HG03342 (cell line): ENCODE data around the gene PLCL1.

ENCODE experiments used
- ATAC-seq: cut with Tn5 transposase; IDR thresholded peaks from one replicate; pipeline ENCODE4 v1.9.1; 2021; ENCODE audit warnings: mild to moderate bottlenecking, moderate library complexity; ENCODE audit not compliant: unreplicated experiment

PLCL1 gene

DNA sequence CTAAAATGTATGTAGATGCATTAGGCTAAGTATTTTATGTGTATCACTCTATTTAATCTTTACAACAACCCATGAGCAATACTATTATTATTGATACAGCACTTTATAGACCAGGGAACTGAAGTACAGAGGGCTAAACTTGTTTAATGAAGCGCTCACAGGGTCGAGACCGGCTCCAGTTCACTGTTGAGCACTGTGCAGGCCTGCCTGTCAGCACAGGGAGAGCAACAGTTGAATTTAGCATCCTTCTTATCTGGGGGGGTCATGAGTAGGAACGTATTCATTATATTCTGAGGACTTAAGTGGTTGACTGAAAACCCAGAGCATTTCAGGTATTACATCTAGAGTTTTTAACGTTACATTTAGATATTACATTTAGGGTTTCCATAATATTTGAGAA lies 120.1 kb downstream of the PLCL1 start:
- no peak for ATAC-seq

DNA sequence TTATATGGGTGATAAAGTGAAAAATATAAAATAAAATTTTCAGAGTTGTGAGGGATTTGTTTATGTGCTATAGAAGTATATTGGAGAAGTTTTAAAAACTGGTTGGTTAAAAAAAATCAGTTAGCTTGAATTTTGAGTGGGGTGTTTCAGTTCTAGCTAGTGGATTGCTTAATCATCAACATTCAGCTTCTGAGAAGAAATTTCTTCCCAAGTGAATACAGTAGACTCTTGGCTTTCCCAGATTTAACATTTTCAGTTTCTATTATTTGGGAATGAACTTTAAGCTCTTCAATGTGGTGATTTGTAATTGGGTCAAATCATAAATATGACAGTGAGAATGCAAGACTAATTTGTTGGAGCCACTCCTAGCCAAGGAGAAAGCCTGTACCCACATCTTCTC lies 120.8 kb downstream of the PLCL1 start:
- ATAC-seq: no peak

DNA sequence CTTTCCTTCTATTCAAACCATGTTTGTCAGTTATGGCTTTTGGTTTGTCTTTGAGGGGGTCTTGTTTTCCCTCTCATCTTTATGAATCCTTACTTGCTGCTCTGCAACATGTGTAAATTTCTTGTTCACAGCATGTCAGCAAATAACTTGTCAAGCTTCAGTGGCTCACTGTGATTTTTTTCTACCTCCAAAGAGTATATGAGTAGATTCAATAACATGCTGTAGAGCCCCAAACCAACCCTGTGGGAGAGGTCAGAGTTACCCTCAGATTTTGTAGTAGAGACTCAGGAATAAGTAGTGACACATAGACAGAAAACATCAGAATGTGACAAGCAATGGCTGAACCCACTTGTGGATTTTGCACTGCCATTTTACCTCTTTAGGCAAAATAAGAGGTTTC lies 121.6 kb downstream of the PLCL1 start:
- ATAC-seq: no peak

DNA sequence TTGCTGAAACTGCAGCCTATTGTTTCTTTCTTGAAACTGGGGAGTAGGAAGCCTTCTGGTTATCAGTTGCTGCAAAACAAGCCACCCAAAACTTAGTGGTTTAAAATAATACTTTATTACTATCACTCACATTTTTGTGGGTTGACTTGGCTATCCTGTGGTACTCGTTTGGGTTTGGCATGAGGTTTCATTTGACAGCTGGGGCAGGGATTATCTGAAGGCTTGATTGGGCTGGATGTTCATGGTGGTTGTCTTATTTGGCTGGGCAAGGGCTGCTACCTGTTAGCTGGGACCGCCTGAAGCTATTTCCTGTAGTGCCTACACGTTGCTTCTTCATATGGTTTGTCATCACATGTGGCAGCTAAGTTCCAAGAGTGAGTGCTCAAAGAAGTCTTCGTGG lies 122.3 kb downstream of the PLCL1 start:
- ATAC-seq: no peak

DNA sequence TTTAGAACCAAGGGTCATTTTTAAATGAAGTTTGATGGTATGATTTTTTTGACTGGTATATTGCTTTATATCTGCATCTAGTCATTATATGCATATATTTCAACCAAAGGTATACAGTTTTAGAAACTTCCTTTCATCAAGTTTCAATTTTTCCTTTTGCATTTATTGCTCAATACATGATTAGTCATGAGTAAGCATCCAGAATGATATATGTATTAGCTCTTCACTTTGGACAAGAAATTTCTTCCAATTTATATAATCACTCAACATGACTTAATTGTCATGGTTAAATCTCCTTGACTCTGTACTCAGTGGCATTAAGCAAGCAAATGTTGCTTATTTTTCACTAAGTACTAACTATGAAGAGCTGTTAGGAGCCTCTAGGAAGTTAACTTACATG lies 123.6 kb downstream of the PLCL1 start:
- no peak for ATAC-seq

DNA sequence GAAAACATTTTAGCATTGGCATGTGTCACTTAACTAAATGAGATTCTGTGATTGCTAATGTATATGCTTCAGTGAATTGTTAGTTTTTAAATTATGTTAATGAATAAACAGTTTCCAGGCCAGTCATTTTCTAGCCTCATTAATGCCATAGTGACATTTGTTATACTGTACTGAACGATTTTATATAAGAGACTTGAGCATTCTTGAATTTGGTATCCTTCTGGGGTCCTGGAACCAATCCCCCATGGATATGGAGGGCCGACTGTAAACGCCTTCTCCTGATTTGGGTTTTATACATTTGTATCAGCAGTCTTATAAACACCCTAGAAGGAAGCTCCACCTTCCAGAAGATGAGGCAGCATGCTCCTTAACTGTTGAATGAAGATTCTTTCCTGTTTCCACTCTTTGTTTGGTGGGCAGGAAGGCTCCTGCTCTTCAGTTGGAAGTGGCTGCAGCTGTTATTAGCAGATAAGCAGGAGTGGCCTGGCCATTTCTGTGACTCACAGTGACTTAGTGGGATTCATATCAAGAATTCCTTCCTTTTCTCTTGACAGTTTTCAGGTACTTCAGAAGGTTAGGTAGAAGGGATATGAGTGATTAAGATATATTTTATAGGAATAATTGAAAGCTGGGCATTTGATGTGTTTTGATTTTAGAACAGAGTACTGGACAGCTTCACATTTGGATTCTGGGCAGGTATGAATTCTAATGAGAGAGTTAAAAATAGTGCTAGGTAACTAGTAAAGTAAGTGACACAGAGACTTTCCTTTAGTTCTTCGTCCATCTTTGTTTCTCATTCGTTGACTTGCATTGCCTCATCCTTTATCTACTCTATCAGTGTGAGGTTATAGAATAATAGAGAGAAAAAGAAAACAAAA lies 124.9 kb downstream of the PLCL1 start:
- no peak for ATAC-seq

DNA sequence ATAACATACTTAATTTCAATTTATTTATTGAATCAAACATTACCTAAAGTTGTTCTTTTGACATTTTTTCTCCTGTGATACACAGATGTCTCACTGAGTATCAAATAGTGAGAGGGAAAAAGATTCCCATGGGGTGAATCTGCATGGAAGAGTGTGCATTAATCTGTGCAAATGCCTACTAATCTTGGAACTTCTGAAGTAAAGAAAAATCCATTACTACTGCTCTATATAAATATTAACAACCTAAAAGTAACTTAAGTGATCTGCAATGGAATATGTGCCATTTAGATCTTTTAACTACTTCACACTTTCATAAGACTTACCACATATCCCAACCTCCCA lies 125.5 kb downstream of the PLCL1 start:
- no peak for ATAC-seq

DNA sequence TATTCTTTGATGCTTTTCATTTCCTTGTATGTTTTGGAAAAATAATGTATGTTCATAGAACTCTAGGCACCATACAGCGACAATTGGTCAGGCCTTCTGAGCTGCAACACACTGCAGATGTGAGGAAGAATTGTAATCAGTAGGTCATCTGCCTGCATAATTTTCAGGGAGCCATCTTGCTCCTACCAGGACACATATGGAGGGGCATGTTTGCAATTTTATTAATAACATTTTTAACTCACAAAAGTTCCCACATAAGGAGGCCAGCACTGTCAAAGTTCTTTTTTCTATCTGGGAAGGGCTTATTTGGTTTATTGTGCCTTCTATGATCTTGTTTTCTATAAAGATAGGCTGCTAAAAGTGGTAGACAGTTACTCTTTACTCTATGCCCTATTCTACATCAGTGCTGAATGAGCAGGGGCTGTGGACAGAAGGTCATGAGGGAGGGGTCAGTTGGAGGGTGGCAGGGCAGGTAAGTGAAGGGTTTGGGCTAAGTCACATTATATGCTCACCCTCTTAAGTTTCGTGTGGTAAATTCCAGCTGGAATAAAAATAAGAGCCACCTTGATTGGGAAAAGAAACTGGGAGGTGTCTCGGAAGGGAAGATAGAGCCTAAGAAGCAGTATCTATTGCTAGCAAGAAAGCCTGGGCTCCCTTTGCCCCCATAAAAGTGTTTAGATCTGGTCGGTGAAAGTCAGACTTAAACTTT lies 126.3 kb downstream of the PLCL1 start:
- ATAC-seq: no peak

DNA sequence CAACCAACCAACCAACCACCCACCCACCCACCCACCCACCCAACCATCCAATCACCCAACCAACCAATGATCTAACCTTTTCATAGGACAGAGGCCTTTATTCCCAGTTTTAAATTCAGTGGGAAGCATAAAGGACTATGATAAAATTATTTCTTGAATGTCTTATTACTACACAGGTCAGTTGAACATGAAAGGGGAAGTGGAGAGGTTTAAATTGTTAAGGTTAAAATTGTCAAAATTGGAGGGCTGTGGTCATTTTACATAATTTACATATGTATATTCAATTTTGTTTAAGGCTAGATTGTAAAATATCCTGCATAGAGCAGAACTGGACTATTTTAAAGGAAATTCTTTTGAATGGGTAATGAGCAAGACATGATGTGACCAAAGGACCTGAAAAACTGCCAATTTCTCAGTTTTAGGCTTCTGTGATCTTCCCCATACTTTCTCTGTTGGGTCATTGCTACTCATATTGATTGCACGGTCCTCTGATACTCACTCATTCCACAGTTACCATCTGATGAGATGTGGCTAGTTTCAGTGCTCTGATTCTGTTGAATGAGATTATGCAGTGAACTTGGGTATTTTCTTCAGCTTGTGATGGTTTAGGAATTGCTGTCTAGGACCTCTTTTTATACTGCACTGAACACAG lies 127.4 kb downstream of the PLCL1 start:
- no peak for ATAC-seq

DNA sequence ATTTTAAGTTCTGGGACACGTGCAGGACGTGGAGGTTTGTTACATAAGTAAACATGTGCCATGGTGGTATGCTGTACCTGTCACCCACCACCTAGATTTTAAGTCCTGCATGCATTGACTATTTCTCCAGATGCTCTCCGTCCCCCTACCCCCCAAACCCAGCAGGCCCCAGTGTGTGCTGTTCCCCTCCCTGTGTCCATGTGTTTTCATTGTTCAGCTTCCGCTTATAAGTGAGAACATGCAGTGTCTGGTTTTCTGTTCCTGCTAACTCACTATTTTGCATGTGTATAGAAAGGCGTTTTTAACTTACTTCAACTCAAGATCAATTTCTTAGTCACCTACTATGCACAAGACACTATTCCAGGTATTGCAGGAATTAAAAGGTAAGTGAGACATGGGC lies 128.0 kb downstream of the PLCL1 start:
- no peak for ATAC-seq

DNA sequence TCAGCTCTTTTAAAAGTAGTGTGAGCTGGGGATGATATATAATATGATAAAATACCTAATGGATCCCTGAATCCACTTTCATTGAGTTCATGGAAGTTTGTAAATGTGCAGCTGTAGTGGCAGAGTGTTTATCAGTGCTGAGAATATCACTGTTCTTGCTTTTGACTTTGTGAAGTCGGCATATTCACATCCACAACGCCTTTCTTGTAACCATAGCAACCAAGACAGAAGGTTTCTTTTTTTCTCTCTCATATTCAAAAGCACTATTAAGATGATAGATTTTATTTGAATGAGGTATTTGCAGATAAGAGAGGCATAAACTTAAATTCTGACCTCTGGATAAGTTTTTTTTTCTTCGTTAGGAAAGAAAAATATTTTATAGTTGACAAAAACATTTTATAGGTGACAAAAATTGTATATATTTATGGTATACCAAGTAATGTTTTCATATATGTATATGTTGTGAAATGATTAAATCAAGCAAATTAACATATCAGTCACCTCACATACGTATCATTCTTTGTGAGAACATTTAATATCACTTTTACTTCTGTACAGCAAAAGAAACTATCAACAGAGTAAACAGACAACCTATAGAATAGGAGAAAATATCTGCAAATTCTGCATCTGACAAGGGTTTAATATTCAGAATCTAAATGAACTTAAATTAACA lies 130.0 kb downstream of the PLCL1 start:
- no peak for ATAC-seq

DNA sequence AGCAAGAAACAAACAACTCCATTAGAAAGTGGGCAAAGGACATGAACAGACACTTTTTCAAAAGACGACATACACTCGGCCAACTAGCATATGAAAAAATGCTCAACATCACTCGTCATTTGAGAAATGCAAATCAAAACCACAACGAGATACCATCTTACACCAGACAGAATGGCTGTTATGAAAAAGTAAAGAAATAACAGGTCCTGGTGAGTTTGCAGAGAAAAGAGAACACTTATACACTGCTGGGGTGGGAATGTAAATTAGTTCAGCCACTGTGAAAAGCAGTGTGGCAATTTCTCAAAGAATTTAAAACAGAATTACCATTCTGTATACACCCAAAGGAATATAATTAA lies 130.5 kb downstream of the PLCL1 start:
- no peak for ATAC-seq

DNA sequence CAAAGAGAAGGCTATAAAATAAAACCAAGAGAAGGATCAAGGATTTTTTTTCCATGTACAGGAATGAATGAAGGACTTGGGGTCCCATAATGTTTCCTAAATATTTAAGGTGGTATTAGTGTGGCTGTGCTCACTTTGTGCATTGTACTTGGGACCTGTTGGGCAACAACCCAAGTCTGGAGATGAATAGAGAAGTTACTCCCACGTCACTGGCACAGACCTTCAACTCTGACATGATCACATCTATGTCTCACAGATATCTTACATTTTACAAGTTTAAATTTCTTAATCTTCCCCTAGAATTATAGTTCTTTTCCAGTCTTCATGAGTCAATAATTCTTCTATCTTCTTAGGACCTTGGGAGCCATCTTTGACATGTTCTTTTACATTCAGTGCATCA lies 133.4 kb downstream of the PLCL1 start:
- no peak for ATAC-seq

DNA sequence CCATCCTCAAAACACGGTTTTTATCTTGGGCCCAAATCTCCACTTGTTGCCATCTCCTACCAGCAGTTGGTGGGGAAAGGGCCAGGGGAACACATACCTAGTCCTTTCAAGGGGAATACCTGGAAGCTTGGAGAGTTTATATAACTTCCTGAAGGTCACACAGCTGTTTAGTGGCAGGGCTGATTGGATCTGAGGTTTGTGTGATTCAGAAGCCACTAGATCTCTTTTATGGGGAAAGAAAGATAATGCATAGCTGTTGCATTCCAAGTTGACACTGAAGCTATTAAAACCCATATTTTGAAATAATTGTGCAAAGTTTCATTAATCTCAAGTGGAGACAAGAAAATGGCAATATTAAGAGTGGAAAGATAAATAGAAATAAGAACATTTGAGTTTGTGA lies 134.2 kb downstream of the PLCL1 start:
- ATAC-seq: no peak

DNA sequence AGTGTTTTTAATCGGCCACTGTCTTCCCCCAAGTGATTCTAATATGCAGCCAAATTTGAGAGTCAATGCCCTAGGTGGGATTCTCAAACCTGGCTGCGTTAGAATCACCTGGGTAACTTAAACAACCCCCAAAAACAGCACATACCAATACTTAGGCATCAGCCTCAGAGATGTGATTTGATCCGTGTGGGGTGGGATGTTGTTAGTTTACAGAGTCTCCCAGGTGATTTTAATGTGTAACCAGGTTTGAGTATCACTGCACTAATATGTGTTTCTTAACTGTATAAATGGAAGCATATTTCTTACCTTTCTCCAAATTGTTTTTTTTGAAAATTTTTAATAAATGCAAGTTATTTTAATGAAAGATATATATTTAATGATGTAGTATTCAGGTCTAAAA lies 135.4 kb downstream of the PLCL1 start:
- no peak for ATAC-seq

DNA sequence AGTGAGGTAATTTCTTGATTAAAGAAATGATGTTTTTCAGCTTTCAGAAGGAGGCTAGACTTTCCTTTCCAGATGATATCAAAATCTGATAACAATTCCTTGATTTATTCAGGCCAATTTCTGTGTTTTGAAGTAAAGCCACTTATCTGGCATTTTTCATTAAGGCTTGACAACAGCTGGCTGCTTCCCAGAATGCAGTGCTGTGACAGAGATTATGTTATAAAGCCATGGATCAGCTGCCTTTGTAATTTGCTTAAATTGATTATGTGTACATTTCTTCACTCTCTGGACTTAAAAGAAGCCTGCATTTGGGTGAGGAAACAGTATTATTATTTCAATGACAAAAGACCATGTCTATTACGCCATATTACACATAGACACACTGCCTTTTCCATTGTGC lies 136.0 kb downstream of the PLCL1 start:
- no peak for ATAC-seq

DNA sequence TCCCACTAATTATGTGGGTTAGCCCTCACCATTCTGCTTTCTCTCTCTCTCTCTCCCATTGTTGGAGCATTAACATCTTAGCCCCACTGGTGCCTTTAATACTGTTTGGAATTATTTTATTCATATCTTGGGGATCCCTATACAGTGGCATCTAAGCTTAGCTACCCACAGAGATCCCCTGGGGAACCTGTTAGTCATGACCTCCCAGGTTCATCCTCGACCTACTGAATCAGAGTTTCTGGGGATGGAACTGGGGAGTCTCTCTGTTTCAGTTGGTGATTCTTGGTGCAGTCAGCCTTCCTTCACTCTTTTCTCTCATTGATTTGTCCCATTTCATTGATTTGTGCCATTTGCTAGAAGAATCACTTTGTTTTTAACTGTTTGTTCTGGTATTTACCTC lies 137.3 kb downstream of the PLCL1 start:
- no peak for ATAC-seq

DNA sequence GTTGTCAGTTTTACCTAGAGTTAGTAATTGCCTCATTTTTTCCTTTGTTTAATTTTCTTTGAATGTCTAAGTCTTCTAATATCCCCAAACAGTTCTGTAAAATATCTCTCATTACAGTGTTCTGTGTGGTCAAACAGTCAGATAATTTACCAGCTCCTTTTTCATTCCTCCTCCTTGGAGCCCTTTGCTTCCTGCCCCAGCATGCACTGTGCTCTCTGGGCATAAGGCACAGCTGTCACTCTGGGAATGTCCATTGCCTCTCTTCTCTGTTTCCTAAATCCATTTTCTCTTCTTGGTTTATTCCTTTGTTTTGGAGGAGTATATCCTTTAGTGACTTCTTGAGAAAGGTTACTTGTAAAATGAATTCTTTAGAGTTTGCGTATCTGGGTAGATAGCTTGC lies 139.3 kb downstream of the PLCL1 start:
- no peak for ATAC-seq

DNA sequence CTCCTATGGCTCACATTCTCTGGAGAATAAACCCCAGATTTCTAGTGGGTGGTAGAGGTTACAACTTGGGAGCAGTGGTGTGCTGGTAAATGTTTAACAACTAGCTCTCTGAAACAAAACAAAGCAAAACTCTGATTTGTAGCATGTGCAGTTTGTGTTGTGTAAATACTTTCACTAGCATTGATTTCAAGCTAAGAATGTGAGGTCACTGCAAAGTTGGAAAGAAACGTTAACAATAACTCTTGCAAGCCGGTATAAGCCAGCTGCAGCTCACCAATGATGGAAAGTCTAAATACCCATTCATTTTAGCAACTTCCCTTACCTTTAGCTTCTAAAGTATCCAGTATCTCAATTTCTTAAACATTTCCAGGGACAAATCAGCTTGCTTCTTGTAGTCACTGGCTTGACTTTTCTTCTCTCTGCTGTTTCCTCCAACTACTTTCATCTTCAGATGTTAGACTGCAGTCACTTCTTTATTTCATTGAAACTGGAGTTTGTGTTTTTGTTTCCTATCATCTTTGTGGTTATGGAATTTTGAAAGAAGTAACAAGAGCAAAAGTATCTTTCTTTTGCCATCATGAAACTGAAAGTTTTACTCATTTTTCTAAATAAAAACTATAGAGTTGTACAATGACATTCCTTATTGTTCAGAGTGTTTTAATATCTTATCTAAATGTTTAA lies 140.2 kb downstream of the PLCL1 start:
- ATAC-seq: no peak

DNA sequence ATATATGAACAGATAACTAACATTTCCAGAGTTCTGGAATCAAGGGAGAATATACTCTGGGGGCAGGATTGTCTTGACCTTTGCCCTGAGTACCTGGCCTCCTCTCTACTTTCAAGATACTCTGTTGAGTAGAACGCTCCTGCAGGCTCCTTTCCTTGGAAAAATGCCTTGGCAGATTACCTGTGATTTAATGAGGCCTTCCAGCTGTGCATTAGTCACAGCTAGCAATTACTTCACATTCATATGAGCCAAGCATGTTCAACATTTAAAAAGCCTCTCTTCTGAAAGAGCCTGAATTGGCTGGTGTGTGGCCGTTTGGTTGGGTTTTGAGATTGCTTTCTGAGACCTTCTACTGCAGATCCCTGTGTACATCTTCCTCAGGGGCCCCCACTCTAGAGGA lies 142.2 kb downstream of the PLCL1 start:
- ATAC-seq: no peak

DNA sequence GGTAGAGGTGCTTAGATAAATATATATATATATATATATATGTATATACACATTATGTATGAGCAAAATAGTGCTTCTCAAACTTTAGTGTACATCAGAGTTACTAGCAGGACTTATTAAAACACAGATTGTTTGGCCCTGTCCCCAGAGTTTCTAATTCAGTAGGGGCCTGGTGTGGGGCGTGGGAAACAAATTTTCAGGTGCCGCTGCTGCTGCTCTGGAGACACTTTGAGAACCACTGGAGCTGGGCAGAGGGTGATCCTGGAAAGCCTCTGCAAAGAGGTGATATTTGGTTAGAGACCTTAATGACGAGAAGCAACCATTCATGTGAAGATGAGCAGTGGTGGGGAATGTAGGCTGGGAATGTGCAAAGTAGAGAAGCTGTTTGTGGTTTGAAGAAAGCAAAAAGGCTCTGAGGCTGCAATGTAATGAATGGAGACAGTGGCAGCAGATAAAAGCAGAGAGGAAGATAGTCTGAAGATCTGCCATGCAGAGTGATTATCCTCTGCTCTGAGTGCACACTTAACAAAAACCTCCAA lies 142.9 kb downstream of the PLCL1 start:
- ATAC-seq: no peak
